GM04504 (cell line): ENCODE results near the gene NELL2.
"Not testable (repeated sequence)": the region's sequence is repeated elsewhere in the genome, so short reads cannot be mapped to it uniquely, and the experiment has no call there.

Experiments
- DNase-seq: peaks from one replicate; pipeline ENCODE4 v3.0.0-alpha.2; 2012; ENCODE audit warnings: low read depth

The NELL2 gene

DNA sequence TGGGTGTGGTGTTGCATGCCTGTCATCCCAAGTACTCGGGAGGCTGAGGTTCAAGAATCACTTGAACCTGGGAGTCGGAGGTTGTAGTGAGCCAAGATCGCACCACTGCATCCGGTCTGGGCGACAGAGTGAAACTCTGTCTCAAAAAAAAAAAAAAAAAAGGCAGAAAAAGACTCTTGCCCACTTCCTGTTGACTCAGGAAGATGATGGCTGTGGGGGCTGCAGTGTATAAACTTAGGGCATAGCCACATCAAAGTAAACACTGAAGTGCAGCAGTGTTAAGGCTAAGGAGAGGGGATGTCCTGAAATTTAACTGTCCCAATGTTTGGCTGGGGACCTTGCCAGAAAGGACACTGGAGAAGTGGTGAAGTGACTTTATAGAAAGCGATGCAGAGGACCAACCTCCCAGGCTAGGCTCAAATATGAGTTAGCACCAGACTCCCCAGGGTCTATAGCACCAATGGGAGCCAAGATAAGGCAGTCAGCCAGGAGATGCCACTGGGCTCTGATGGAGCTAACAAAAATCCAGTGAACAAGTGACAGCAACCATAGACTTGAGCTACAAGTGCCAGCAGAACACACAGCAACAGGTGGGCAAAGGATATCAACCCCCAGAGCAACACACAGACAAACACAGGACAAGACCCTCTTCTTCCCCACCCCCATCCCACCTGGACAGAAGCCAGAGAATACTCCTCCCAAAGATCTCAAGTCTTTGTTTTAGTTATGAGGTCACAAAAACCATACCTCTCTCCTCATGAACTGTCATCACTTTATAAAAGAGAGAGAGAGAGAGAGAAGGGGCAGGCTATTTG lies 28.0 kb downstream of the NELL2 start:
- DNase-seq = no peak

- no peak for DNase-seq
Measured at GRCh38 chr12:44847403-44847802, 28.7 kb downstream of the NELL2 start.

DNA sequence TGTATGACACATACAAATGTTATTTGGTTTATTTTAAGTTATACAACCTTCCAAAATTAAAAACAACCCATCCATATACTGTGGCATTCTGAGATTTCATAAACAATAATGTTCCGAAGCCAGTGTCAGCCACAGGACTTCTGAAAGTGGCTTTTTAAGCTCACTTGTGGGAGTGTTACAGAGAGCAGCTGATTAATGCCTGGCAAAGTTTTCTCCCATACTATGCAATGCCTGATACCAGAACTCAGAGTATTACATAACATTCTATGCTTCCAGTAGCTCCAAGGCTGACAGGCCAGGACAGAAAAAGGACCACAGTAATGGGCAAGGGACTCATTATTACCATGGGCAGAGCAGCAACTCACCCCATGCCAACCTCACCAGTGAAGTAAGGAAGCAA lies 29.3 kb downstream of the NELL2 start:
- DNase-seq = no peak

DNA sequence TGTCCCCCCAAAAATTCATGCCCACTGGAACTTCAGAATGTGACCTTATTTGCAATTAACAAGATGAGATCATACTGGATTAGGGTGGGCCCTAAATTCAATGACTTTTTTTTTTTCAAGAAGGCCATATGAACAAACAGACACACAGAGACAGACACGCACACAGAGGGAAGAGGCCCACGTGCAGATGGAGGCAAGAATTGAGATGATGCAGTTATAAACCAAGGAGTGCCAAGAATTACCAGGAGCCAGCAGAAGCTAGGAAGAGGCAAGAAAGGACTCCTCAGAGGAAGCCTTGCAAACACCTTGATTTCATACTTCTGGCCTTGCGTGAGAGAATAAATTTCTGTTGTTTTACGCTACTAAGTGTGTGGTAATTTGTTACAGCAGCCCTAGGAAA lies 33.4 kb downstream of the NELL2 start:
- no peak for DNase-seq

DNA sequence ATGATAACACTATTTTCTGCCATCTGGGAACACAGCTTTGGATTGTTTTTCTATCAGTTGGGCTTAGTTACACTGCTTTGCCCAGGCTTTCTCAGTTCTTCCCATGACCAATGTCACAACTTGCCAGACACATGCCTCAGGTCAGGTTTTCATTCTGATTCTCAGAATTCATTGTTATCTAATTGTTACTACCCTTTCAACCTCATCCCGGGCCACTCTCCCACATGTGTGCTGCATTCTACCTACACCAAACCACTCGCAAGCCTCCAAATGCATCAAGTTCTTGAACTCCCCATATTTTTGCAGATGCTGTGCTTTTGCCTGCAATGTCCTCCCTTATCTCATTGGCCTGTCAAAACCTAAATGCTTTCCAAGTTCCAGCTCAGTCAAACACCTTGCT lies 36.3 kb downstream of the NELL2 start:
- no peak for DNase-seq

DNA sequence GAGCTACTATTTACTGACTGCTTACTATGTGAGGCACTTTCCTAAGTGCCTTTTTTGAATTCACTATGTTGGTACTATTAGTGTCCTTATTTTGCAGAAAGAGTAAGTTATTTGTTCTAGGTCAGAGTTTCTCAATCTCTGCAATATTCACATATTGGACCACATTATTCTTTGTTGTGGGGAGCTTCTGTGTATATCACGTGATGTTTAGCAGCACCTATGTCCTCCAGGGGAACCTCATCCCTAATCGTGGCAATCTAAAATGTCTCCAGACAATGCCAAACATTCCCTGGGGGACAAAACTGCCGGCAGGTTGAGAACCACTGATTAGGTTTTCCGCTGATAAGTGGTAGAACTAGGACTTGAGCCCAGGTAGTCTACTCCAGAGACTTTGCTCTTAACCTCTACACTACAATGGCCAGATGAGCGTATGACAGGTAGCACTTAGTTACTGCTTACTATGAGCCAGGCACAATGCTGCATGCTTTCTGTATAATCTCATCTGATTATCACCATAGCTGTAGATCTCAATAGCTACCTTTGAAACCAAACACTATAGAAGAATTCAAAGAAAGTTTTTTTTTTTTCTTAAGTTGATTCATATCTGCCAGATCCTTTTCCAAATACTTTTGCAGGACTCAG lies 38.9 kb downstream of the NELL2 start:
- no peak for DNase-seq

DNA sequence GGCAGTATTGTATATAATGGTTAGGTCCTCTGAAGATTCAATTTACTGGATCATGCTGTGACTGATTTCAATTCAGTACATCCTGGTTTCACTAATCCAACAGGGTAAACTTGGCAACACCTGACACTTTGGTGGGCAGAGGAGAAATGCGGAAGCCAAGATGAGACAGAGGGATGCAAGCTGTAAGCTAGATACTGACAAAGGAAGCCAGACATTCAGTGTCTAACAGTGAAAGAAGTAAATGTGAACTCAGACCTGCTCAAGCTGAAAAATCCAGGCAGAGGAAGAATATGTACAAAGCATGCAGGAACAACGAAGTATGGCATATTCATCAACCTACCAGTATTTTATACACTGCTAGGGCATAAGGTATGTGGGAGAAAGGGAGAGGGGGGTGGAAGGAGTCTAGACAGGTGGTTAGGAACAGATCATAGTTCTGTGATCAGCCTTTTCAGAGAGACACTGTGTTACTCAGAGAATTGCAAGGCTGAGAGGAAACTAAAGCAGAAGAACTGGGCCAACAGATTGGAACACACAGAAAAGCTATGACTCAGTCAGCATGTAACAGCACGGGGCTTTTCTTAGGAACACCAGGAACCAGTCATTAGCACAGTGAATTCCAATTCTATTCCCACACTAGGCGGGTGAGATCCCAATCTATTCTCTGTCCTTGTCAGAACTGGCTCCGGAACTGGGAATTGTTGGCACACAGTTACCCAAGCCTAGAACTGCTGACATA lies 40.3 kb downstream of the NELL2 start:
- DNase-seq = no peak

- not testable (repeated sequence) for DNase-seq
Measured at GRCh38 chr12:44834996-44835395, 41.1 kb downstream of the NELL2 start.

DNA sequence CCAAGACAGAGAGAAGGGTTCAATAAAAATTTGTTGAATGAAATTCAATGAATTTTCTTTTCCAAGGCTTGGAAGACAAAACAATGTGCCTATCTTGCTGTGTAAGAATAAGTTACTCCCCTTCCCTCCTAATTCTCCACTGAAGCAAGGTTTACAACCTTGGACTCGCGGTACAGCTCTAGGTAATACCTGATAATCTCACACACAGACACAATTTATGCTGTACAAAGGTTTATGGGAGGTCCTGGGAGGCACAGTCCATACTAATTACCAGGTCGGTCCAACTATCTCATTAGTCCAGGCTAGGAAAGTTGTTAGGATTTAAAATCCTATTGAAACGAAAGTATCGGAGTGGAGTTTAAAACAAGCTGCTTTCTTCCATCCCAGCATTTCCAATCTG lies 42.6 kb downstream of the NELL2 start:
- no peak for DNase-seq

DNA sequence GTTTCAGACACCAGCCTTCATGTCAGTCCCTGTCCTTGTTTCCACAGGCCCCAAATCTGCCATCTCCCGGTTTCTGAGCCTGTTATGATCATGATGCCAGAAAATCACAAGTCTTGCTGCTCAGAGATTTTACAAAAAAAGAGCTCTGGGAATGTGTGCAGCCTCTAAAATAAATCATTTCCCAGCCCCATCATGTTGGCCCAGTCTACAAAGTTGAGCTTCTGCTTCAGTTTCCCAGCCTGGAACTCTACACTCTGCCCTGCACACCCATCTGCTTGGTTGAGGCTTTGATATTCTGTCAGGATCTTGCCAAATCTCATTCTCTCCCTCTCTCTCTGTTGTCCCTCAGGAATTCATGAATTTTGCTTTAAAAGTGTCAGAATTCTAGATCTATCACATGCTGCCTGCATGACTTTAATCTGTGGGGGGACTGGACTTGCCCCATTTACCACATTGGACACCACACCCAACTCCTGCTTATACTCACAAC lies 45.5 kb downstream of the NELL2 start:
- DNase-seq = no peak

DNA sequence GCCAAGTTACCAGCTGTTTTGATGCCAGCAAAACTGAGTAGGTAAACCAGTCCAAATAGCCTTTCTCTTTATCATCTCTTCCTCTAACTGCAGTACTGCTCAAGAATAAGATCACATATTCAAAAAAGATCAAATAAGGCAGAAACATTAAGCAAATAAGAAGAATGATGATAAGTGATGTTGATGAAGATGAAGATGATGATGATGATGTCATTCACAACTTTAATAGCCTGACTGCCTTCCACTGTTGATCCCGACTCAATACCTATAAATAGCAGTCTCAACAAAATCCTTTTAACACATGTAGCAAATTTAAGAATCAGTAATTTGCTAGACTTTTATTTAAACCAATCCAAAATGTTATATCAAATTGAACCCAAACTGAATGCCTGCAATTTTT lies 47.1 kb downstream of the NELL2 start:
- no peak for DNase-seq

DNA sequence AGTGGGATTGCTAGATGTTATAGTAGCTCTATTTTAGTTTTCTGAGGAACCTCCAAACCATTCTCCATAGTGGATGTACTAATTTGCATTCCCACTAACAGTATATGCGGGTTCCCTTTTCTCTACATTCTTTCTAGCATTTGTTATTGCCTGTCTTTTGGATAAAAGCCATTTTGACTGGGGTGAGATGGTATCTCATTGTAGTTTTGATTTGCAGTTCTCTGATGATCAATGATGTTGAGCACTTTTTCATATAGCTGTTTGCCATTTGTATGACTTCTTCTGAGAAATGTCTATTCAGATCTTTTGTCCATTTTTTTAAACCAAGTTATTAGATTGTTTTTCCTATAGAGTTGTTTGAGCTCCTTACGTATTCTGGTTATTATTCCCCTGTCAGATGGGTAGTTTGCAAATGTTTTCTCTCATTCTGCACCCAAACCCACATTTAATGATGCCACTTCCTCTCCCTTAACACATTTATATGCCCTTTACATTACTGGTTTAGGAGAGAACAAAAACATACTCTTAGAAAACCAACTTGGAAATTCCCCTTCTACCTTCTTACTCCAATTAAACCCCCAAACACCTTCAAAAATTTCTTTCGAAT lies 48.2 kb downstream of the NELL2 start:
- DNase-seq = no peak

- not testable (repeated sequence) for DNase-seq
Measured at GRCh38 chr12:44821702-44822101, 54.4 kb downstream of the NELL2 start.

GRCh38 chr12:44819884-44820283 lies 56.2 kb downstream of the NELL2 start:
- DNase-seq = no peak

- DNase-seq = no peak
Measured at GRCh38 chr12:44817687-44818086, 58.4 kb downstream of the NELL2 start.

DNA sequence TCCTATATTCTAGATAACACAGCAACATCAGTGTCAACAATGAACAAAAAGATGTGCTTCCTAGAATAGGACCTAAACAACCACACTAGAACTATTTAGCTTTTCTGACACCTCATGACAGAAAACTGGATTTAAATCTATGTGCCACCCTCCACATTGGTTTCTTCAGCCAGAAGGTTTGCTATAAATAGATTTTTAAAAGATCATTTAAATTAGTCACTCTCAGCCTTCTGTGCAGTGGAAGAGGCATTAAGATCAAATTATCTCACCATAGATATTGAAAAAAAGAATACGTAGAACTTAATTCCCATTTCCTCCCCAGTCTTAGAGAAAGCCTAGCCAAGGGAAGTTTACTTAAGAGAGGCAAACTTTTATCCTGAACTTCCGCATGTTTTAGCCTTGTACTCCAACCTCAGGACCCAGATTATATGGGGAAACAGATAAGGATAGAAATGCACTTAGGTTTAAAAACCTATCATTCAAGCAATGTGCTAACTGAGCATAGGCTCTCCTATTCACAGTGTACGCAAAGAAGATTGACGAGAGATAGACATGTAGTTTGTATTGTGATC lies 59.6 kb downstream of the NELL2 start:
- DNase-seq = no peak

- DNase-seq = no peak
Measured at GRCh38 chr12:44812062-44812461, 64.1 kb downstream of the NELL2 start.

- DNase-seq = no peak
Measured at GRCh38 chr12:44804068-44804467, 72.0 kb downstream of the NELL2 start.

GRCh38 chr12:44795970-44796369 lies 80.1 kb downstream of the NELL2 start:
- DNase-seq = no peak

- DNase-seq = no peak
Measured at GRCh38 chr12:44788731-44789130, 87.4 kb downstream of the NELL2 start.

- no peak for DNase-seq
Measured at GRCh38 chr12:44780221-44780790, 95.8 kb downstream of the NELL2 start.

- DNase-seq = no peak
Measured at GRCh38 chr12:44779766-44780165, 96.3 kb downstream of the NELL2 start.
